Measurements from ENCODE around the gene FAM156A.

GRCh38 chrX:52995135-52995986 is 37.0 kb upstream of the FAM156A start:
- peak; percentile 57 to 95 (median 63) for TF ChIP-seq CTCF (IDR thresholded peaks at IDR 0.05)
- TF ChIP-seq POLR2A (IDR thresholded peaks at IDR 0.05): peak; percentile 18

All from transverse colon (tissue), 3 donors.